Coronary artery (tissue), 2 donors: ENCODE measurements around the gene PHF13.
A peak's percentile ranks its signal among the peaks of the same experiment; 100 is the strongest.
"Not testable (repeated sequence)": the region's sequence is repeated elsewhere in the genome, so short reads cannot be mapped to it uniquely, and the experiment has no call there.

Experiments used
- DNase-seq: peaks from one replicate; pipeline ENCODE4 v3.0.0-alpha.2; 2017; ENCODE audit warnings: low spot score
- H3K27ac ChIP-seq, 2 donors: fragments of 200-600 bp; sonication (generic); one replicate each; pipeline ENCODE4 v1.5.1; 2016 to 2019
- H3K4me3 ChIP-seq: fragments of 200-600 bp; sonication (generic); 2 replicates; pipeline ENCODE4 v1.5.1; 2016; ENCODE audit warnings: mild to moderate bottlenecking, moderate library complexity
- CTCF ChIP-seq: fragments of 200-600 bp; sonication (generic); IDR thresholded peaks from one replicate; pipeline ENCODE4 v1.5.1; 2019; ENCODE audit warnings: antibody characterized with exemption

Gene PHF13

GRCh38 chr1:6631058-6631457 lies 17.5 kb downstream of the PHF13 start:
- no peak overlapping the region for H3K27ac ChIP-seq
- no peak for DNase-seq
- no peak for TF ChIP-seq CTCF
- no peak overlapping the region for H3K4me3 ChIP-seq

GRCh38 chr1:6632588-6633514 lies 19.3 kb downstream of the PHF13 start:
- no peak for TF ChIP-seq CTCF
- no peak overlapping the region for H3K4me3 ChIP-seq
- DNase-seq, result no peak
- H3K27ac ChIP-seq, result no peak overlapping the region

- TF ChIP-seq CTCF, result no peak
- Histone ChIP-seq H3K27ac (no peak overlapping the region), H3K4me3 (no peak overlapping the region)
- no peak for DNase-seq
Measured at GRCh38 chr1:6634371-6635052, 21.0 kb downstream of the PHF13 start.

- no peak for TF ChIP-seq CTCF
- Histone ChIP-seq H3K27ac (no peak overlapping the region), H3K4me3 (no peak overlapping the region)
- DNase-seq, result no peak
Measured at GRCh38 chr1:6635161-6635909, 21.8 kb downstream of the PHF13 start.

- H3K27ac ChIP-seq, result peak overlapping the region; percentile 77 to 80
- no peak for TF ChIP-seq CTCF
- no peak for DNase-seq
- H3K4me3 ChIP-seq, result no peak overlapping the region
Measured at GRCh38 chr1:6635910-6636760, 22.6 kb downstream of the PHF13 start.

GRCh38 chr1:6636778-6637177 lies 23.2 kb downstream of the PHF13 start:
- H3K27ac ChIP-seq, result peak overlapping the region; percentile 77 to 80
- not testable (repeated sequence) for H3K4me3 ChIP-seq, DNase-seq
